ENCODE data around the gene SRPX. TPM values are rescaled to one million over a fixed set of nuclear protein-coding genes. Genes with fewer than 3 reads are reported as not detected.

SRPX gene
- total and polyA plus RNA-seq, 2 experiments from 2014 or later: 101 to 189 TPM

GRCh38 chrX:38099688-38100087 lies 121.0 kb downstream of the SRPX start:
- Histone ChIP-seq H3K4me1 (ENCODE audit: insufficient read depth) (no peaks in the 10 kb centered on the region), H4K20me1 (ENCODE audit: insufficient read depth, poor library complexity, severe bottlenecking) (no peaks in the 10 kb centered on the region), H3K4me3 (no peak overlapping the region), H3K9me3 (ENCODE audit: low read depth) (no peaks in the 10 kb centered on the region), H3K36me3 (replicated peaks; ENCODE audit: insufficient read depth, low read depth) (no peaks in the 10 kb centered on the region), H3K27me3 (no peaks in the 10 kb centered on the region), H3K27ac (no peak overlapping the region), H2AFZ (no peak overlapping the region), H3K79me2 (no peaks in the 10 kb centered on the region), H3K9me2 (replicated peaks; ENCODE audit: insufficient read depth) (no peaks in the 10 kb centered on the region), H3K4me2 (no peak overlapping the region)
- no peak for TF ChIP-seq EZH2phosphoT487 (IDR thresholded peaks at IDR 0.05; ENCODE audit: low read depth, severe bottlenecking, unreplicated experiment)
- TF ChIP-seq CTCF (IDR thresholded peaks at IDR 0.05; ENCODE audit: poor library complexity): no peak
- TF ChIP-seq EZH2 (IDR thresholded peaks at IDR 0.05; ENCODE audit: borderline replicate concordance): no peak
- DNase-seq (ENCODE audit: low spot score): no peak

Other genes starting within 250 kb of the SRPX start
- gene SYTL5, start 214.3 kb downstream of the SRPX start, total RNA-seq: 7.3 and 8.0 TPM in 2 replicates
- 1.0 and 1.2 TPM in 2 replicates for gene SYTL5, start 214.3 kb downstream of the SRPX start, polyA plus RNA-seq
- gene RPGR, start 106.6 kb upstream of the SRPX start, total RNA-seq: 9.8 and 15.9 TPM in 2 replicates
- 7.2 and 7.6 TPM in 2 replicates for gene RPGR, start 106.6 kb upstream of the SRPX start, polyA plus RNA-seq
- gene OTC, start 131.7 kb upstream of the SRPX start, total RNA-seq: 33.2 and 37.8 TPM in 2 replicates
- 10.1 and 16.2 TPM in 2 replicates for gene OTC, start 131.7 kb upstream of the SRPX start, polyA plus RNA-seq